Brain microvascular endothelial cell (primary cell): Measurements from ENCODE around the gene COPZ2.

Source experiments
- DNase-seq: peaks from one replicate; pipeline ENCODE4 v3.0.0-alpha.2; 2020
- H3K27ac ChIP-seq: fragments of 250-450 bp; sonication (Bioruptor Pico); 2 replicates; pipeline ENCODE4 v1.5.1; 2020; ENCODE audit warnings: mild to moderate bottlenecking, moderate library complexity
- H3K27me3 ChIP-seq: fragments of 250-450 bp; sonication (Bioruptor Pico); replicated peaks from 2 replicates; pipeline ENCODE4 v1.5.1; 2020; ENCODE audit warnings: mild to moderate bottlenecking
- H3K36me3 ChIP-seq: fragments of 250-450 bp; sonication (Bioruptor Pico); replicated peaks from 2 replicates; pipeline ENCODE4 v1.5.1; 2020; ENCODE audit warnings: mild to moderate bottlenecking
- H3K4me3 ChIP-seq: 2 replicates; pipeline ENCODE4 v1.5.1; 2011; ENCODE audit warnings: low read depth, mild to moderate bottlenecking, control low read depth, low read length, moderate library complexity
- CTCF ChIP-seq: IDR thresholded peaks from 2 replicates; pipeline ENCODE4 v1.5.1; 2011; ENCODE audit warnings: low read depth, mild to moderate bottlenecking, moderate library complexity, low read length, control low read depth, inconsistent platforms; ENCODE audit errors: missing control alignments
- in situ Hi-C: cut with HindIII; loops from 2 replicates; pipeline ENCODE4 v1.10.0; 2017; ENCODE audit warnings: low sequenced_read_pairs, low pct_ligation_motif_present

COPZ2 gene

GRCh38 chr17:48048384-48049126, 11.0 kb upstream of the COPZ2 start:
- Histone ChIP-seq H3K27ac (peak overlapping the region; percentile 90), H3K36me3 (peaks cover 7% of the 10 kb centered on the region), H3K4me3 (peak overlapping the region; percentile 83), H3K27me3 (no peaks in the 10 kb centered on the region)
- DNase-seq: peak; percentile 76
- no peak for TF ChIP-seq CTCF
- in situ Hi-C loops: no loop called here

GRCh38 chr17:48047741-48048383, 10.3 kb upstream of the COPZ2 start, which contains the start of gene NFE2L1:
Gene NFE2L1 (plus strand): TSS chr17:48048359. CDS start chr17:48051119, 2,760 bp downstream.
- in situ Hi-C loops: no loop called here
- TF ChIP-seq CTCF: no peak

GRCh38 chr17:48047113-48047740, 9.6 kb upstream of the COPZ2 start:
- Histone ChIP-seq H3K4me3 (peak overlapping the region; percentile 94), H3K27ac (peak overlapping the region; percentile 90), H3K27me3 (no peaks in the 10 kb centered on the region), H3K36me3 (peaks cover 6% of the 10 kb centered on the region)
- TF ChIP-seq CTCF: no peak
- DNase-seq: no peak
- in situ Hi-C loops: no loop called here

More at GRCh38 chr17:48047741-48048383, 10.3 kb upstream of the COPZ2 start, which contains the start of gene NFE2L1:
- peak within 1 kb of the TSS; percentile 94 for H3K4me3 ChIP-seq
- H3K36me3 ChIP-seq: peaks cover 7% of the 10 kb centered on the region
- peak within 1 kb of the TSS; percentile 90 for H3K27ac ChIP-seq
- peak; percentile 100 for DNase-seq
- H3K27me3 ChIP-seq: no peaks in the 10 kb centered on the region

- H3K36me3 ChIP-seq: peaks cover 3% of the 10 kb centered on the region
- no peaks in the 10 kb centered on the region for H3K27me3 ChIP-seq
- no peak for DNase-seq
- H3K4me3 ChIP-seq: no peak overlapping the region
- H3K27ac ChIP-seq: no peak overlapping the region
- in situ Hi-C loops: no loop called here
- no peak for TF ChIP-seq CTCF
Observed at GRCh38 chr17:48046296-48046695, 8.7 kb upstream of the COPZ2 start.

- Histone ChIP-seq H3K27me3 (no peaks in the 10 kb centered on the region), H3K36me3 (no peaks in the 10 kb centered on the region), H3K27ac (no peak overlapping the region), H3K4me3 (no peak overlapping the region)
- TF ChIP-seq CTCF: no peak
- in situ Hi-C loops: no loop called here
- no peak for DNase-seq
Observed at GRCh38 chr17:48045316-48046001, 7.9 kb upstream of the COPZ2 start.
